Naive thymus-derived CD4-positive, alpha-beta T cell (primary cell): ENCODE data around the gene CTNNBIP1. TPM values are rescaled to one million over a fixed set of nuclear protein-coding genes. Genes with fewer than 3 reads are reported as not detected.

ENCODE experiments used
- ATAC-seq: fragments of 150-1000 bp; cut with Tn5 transposase; 2 replicates; pipeline ENCODE4 v1.10.0; 2021; ENCODE audit warnings: mild to moderate bottlenecking, moderate library complexity
- CTCF ChIA-PET: fragments of 350-600 bp; sonication (Branson Sonifier 250); formaldehyde crosslinking; loops from one replicate; lab custom pipeline; 2021; ENCODE audit warnings: antibody characterized with exemption; lab: Charles Lee
- POLR2A ChIA-PET: fragments of 350-600 bp; sonication (Branson Sonifier 250); formaldehyde crosslinking; loops from one replicate; lab custom pipeline; 2021; ENCODE audit warnings: antibody characterized with exemption, inconsistent platforms; lab: Charles Lee
- DNase-seq, 9 donors: peaks; one replicate each; pipeline versions ENCODE4 v3.0.0 to v3.0.0-alpha.2; 2020 to 2022; ENCODE audit warnings: mixed read lengths in 1 of 9
- H3K27ac ChIP-seq: one replicate; pipeline ENCODE4 v1.7.0; 2013; ENCODE audit warnings: mild to moderate bottlenecking, low read depth, low read length, moderate library complexity
- H3K27me3 ChIP-seq, 2 donors: one replicate each; pipeline ENCODE4 v1.7.0; 2013; ENCODE audit warnings: low read length in 2 of 2, mild to moderate bottlenecking in 2 of 2, moderate library complexity in 2 of 2; ENCODE audit not compliant: control insufficient read depth in 2 of 2, insufficient read depth in 2 of 2
- H3K36me3 ChIP-seq, 3 experiments: 1 replicate in 2 of 3; 2 replicates in 1 of 3; pipeline ENCODE4 v1.7.0; 2013; ENCODE audit warnings: low read length in 3 of 3, mild to moderate bottlenecking in 3 of 3, moderate library complexity in 1 of 3; ENCODE audit not compliant: insufficient read depth in 3 of 3, control insufficient read depth in 2 of 3
- H3K4me1 ChIP-seq, 2 donors: one replicate each; pipeline ENCODE4 v1.7.0; 2013; ENCODE audit warnings: low read length in 2 of 2, mild to moderate bottlenecking in 2 of 2, moderate library complexity in 1 of 2; ENCODE audit not compliant: control insufficient read depth in 2 of 2, insufficient read depth in 2 of 2
- H3K4me3 ChIP-seq: 2 replicates; pipeline ENCODE4 v1.7.0; 2013; ENCODE audit warnings: mild to moderate bottlenecking, low read length
- H3K9me3 ChIP-seq, 3 experiments: 1 replicate in 2 of 3; 2 replicates in 1 of 3; pipeline ENCODE4 v1.7.0; 2013; ENCODE audit warnings: low read length in 3 of 3; ENCODE audit not compliant: control insufficient read depth in 2 of 3
- H3K27ac Mint-ChIP-seq, 9 donors: one replicate each; pipeline ENCODE4 v1.8.0; 2020 to 2022; ENCODE audit warnings: mixed read lengths in 9 of 9, mild to moderate bottlenecking in 8 of 9, moderate library complexity in 5 of 9, inconsistent platforms in 2 of 9
- H3K27me3 Mint-ChIP-seq, 5 donors: one replicate each; pipeline ENCODE4 v1.8.0; 2021 to 2022; ENCODE audit warnings: mixed read lengths in 5 of 5, mild to moderate bottlenecking in 1 of 5
- H3K36me3 Mint-ChIP-seq, 5 donors: one replicate each; pipeline ENCODE4 v1.8.0; 2020 to 2022; ENCODE audit warnings: mixed read lengths in 5 of 5, mild to moderate bottlenecking in 3 of 5, inconsistent platforms in 1 of 5
- H3K4me1 Mint-ChIP-seq, 7 donors: one replicate each; pipeline ENCODE4 v1.8.0; 2020 to 2022; ENCODE audit warnings: mixed read lengths in 7 of 7, mild to moderate bottlenecking in 3 of 7, inconsistent platforms in 1 of 7
- H3K4me3 Mint-ChIP-seq, 10 donors: one replicate each; pipeline ENCODE4 v1.8.0; 2020 to 2022; ENCODE audit warnings: mild to moderate bottlenecking in 10 of 10, mixed read lengths in 10 of 10, moderate library complexity in 6 of 10, inconsistent platforms in 2 of 10
- H3K9me3 Mint-ChIP-seq, 11 donors: one replicate each; pipeline ENCODE4 v1.8.0; 2020 to 2022; ENCODE audit warnings: mixed read lengths in 11 of 11, mild to moderate bottlenecking in 4 of 11, inconsistent platforms in 1 of 11, moderate library complexity in 1 of 11
- intact Hi-C, 2 donors: fragments of 100-400 bp; cut with micrococcal nuclease; formaldehyde crosslinking; loops; one replicate each; pipeline ENCODE4 v1.15.1; 2023
- polyA plus RNA-seq, 2 donors: library from polyadenylated mRNA; unstranded; fragments of 300-500 nt; fragmentation: Illumina TruSeq; gene quantifications; one replicate each; pipeline ENCODE4 v1.2.3, GENCODE V29; 2021
- total RNA-seq, 6 experiments: library from RNA in 5 of 6; stranded (reverse) in 5 of 6; gene quantifications; 1 replicate in 5 of 6; 2 replicates in 1 of 6; pipeline ENCODE4 v1.2.3 and lab custom pipeline; 2021 to 2026

Gene CTNNBIP1
- total and polyA plus RNA-seq, 7 experiments from 2014 or later = 5.3 to 17.2 (median 7.2) TPM

- Mint-ChIP-seq H3K4me1 (peaks cover 6 to 14% (median 10%) of the 10 kb centered on the region in 7 donors), H3K4me3 (peak overlapping the region in 4 of 10 donors; percentile 11 to 81 (median 22)), H3K9me3 (peaks cover 0 to 11% (median 5%) of the 10 kb centered on the region in 11 donors), H3K27ac (no peak overlapping the region), H3K36me3 (peaks cover 4 to 18% (median 11%) of the 10 kb centered on the region in 5 donors), H3K27me3 (peaks cover 0 to 3% (median 0%) of the 10 kb centered on the region in 5 donors)
- POLR2A ChIA-PET = interaction anchor here (1.3 kb wide), 1 partner anchor 134 kb away, joined by 3 read pairs; no protein-coding TSS in a partner anchor
- intact Hi-C loops = no loop called here
- H3K4me3 ChIP-seq = no peak overlapping the region
- H3K27me3 ChIP-seq = no peaks in the 10 kb centered on the region
- DNase-seq (no peak), ATAC-seq (no peak)
- peaks cover 0 to 3% (median 0%) of the 10 kb centered on the region in 3 experiments for H3K36me3 ChIP-seq
- CTCF ChIA-PET = interaction anchor here (0.6 kb wide), 1 partner anchor 10 kb away, joined by 3 read pairs; no protein-coding TSS in a partner anchor
- peaks cover 0 to 5% of the 10 kb centered on the region in 2 donors for H3K4me1 ChIP-seq
- no peak overlapping the region for H3K27ac ChIP-seq
- H3K9me3 ChIP-seq = peaks cover 0 to 8% (median 0%) of the 10 kb centered on the region in 3 experiments
Measured at GRCh38 chr1:9852004-9852403, 58.1 kb downstream of the CTNNBIP1 start.

- Histone ChIP-seq H3K4me3 (peak overlapping the region; percentile 27), H3K27ac (no peak overlapping the region), H3K36me3 (peaks cover 0 to 3% (median 0%) of the 10 kb centered on the region in 3 experiments), H3K27me3 (no peaks in the 10 kb centered on the region), H3K9me3 (peaks cover 0 to 8% (median 0%) of the 10 kb centered on the region in 3 experiments), H3K4me1 (peaks cover 0 to 5% of the 10 kb centered on the region in 2 donors)
- intact Hi-C loops = loop anchor here in 1 of 2 donors (2.0 kb wide), 1 partner anchor 26 kb away; no protein-coding TSS in a partner anchor
- DNase-seq = peak in 1 of 9 donors; percentile 19
- peak overlapping the region in 6 of 9 donors; percentile 43 to 87 (median 54) for H3K27ac Mint-ChIP-seq
- ATAC-seq = peak; percentile 53
- peaks cover 4 to 18% (median 11%) of the 10 kb centered on the region in 5 donors for H3K36me3 Mint-ChIP-seq
- POLR2A ChIA-PET = interaction anchor here (0.7 to 1.2 kb wide), 4 partner anchors 19 to 222 kb away, joined by 3 to 6 read pairs (median 3); no protein-coding TSS in a partner anchor
- peaks cover 0 to 7% (median 0%) of the 10 kb centered on the region in 5 donors for H3K27me3 Mint-ChIP-seq
- CTCF ChIA-PET = interaction anchor here (1.1 kb wide), 1 partner anchor 31 kb away, joined by 3 read pairs; no protein-coding TSS in a partner anchor
- peaks cover 6 to 14% (median 10%) of the 10 kb centered on the region in 7 donors for H3K4me1 Mint-ChIP-seq
- H3K9me3 Mint-ChIP-seq = peaks cover 0 to 11% (median 5%) of the 10 kb centered on the region in 11 donors
- H3K4me3 Mint-ChIP-seq = peak overlapping the region; percentile 74 to 92 (median 84)
Measured at GRCh38 chr1:9850442-9851162, 59.5 kb downstream of the CTNNBIP1 start.

- Histone ChIP-seq H3K27ac (no peak overlapping the region), H3K4me3 (peak overlapping the region; percentile 27), H3K27me3 (no peaks in the 10 kb centered on the region), H3K36me3 (peaks cover 0 to 3% (median 0%) of the 10 kb centered on the region in 3 experiments), H3K9me3 (peaks cover 0 to 8% (median 0%) of the 10 kb centered on the region in 3 experiments), H3K4me1 (peaks cover 0 to 5% of the 10 kb centered on the region in 2 donors)
- Mint-ChIP-seq H3K27me3 (peaks cover 0 to 9% (median 0%) of the 10 kb centered on the region in 5 donors), H3K9me3 (peaks cover 0 to 11% (median 5%) of the 10 kb centered on the region in 11 donors), H3K36me3 (peaks cover 4 to 13% (median 9%) of the 10 kb centered on the region in 5 donors), H3K4me3 (peak overlapping the region; percentile 74 to 92 (median 84)), H3K27ac (peak overlapping the region in 6 of 9 donors; percentile 1 to 87 (median 54)), H3K4me1 (peaks cover 6 to 14% (median 10%) of the 10 kb centered on the region in 7 donors)
- ChIA-PET POLR2A (interaction anchor here (0.8 to 1.2 kb wide), 3 partner anchors 18 to 112 kb away, joined by 3 to 6 read pairs (median 3); no protein-coding TSS in a partner anchor), CTCF (interaction anchor here (0.6 to 1.1 kb wide), 2 partner anchors 16 to 30 kb away, joined by 3 read pairs; no protein-coding TSS in a partner anchor)
- intact Hi-C loops = loop anchor here in 1 of 2 donors (2.0 kb wide), 1 partner anchor 25 kb away; no protein-coding TSS in a partner anchor
- DNase-seq = peak in 7 of 9 donors; percentile 57 to 76 (median 64)
- ATAC-seq = peak; percentile 80
Measured at GRCh38 chr1:9849691-9850441, 60.2 kb downstream of the CTNNBIP1 start.

- H3K36me3 Mint-ChIP-seq = peaks cover 0 to 2% (median 0%) of the 10 kb centered on the region in 5 donors
- intact Hi-C loops = no loop called here
Measured at GRCh38 chr1:9848022-9848421, 62.0 kb downstream of the CTNNBIP1 start.

GRCh38 chr1:9847269-9847668 is 62.8 kb downstream of the CTNNBIP1 start:
- Histone ChIP-seq H3K36me3 (no peaks in the 10 kb centered on the region), H3K27me3 (no peaks in the 10 kb centered on the region), H3K27ac (no peak overlapping the region), H3K4me3 (no peak overlapping the region), H3K4me1 (peaks cover 0 to 5% of the 10 kb centered on the region in 2 donors), H3K9me3 (no peaks in the 10 kb centered on the region)
- no peak overlapping the region for H3K4me3 Mint-ChIP-seq
- H3K27ac Mint-ChIP-seq = no peak overlapping the region
- ChIA-PET CTCF (no interaction called here), POLR2A (no interaction called here)
- no peak for DNase-seq
- ATAC-seq = no peak
- H3K36me3 Mint-ChIP-seq = peaks cover 0 to under 1% (median 0%) of the 10 kb centered on the region in 5 donors
- intact Hi-C loops = no loop called here
- H3K27me3 Mint-ChIP-seq = peaks cover 0 to 9% (median 0%) of the 10 kb centered on the region in 5 donors
- H3K9me3 Mint-ChIP-seq = no peaks in the 10 kb centered on the region
- peaks cover 6 to 14% (median 10%) of the 10 kb centered on the region in 7 donors for H3K4me1 Mint-ChIP-seq

More at GRCh38 chr1:9848022-9848421, 62.0 kb downstream of the CTNNBIP1 start:
- ChIA-PET CTCF (no interaction called here), POLR2A (no interaction called here)
- H3K4me1 ChIP-seq = peaks cover 0 to 5% of the 10 kb centered on the region in 2 donors
- H3K4me3 ChIP-seq = no peak overlapping the region
- H3K9me3 ChIP-seq = no peaks in the 10 kb centered on the region
- H3K9me3 Mint-ChIP-seq = no peaks in the 10 kb centered on the region
- no peak for ATAC-seq
- no peak overlapping the region for H3K27ac Mint-ChIP-seq
- H3K27ac ChIP-seq = no peak overlapping the region
- H3K4me3 Mint-ChIP-seq = peak overlapping the region in 3 of 10 donors; percentile 18 to 25 (median 23)
- H3K27me3 ChIP-seq = no peaks in the 10 kb centered on the region
- H3K4me1 Mint-ChIP-seq = peaks cover 6 to 14% (median 10%) of the 10 kb centered on the region in 7 donors
- H3K36me3 ChIP-seq = no peaks in the 10 kb centered on the region
- H3K27me3 Mint-ChIP-seq = peaks cover 0 to 9% (median 0%) of the 10 kb centered on the region in 5 donors
- DNase-seq = no peak
